Bronchial epithelial cell (primary cell): ENCODE measurements around the gene CRYZ. TPM values are rescaled to one million over a fixed set of nuclear protein-coding genes. Genes with fewer than 3 reads are reported as not detected.

Experiments
- DNase-seq: peaks from one replicate; pipeline ENCODE4 v3.0.0-alpha.2; 2010; ENCODE audit warnings: low read depth
- FAIRE-seq: peaks from 2 replicates; lab custom pipeline; 2011; peaks lifted over from hg19 to GRCh38; lab: Jason Lieb, UNC
- H3K27me3 ChIP-seq: 2 replicates; pipeline ENCODE4 v1.5.1; 2011; ENCODE audit warnings: low read length; ENCODE audit not compliant: control insufficient read depth, insufficient read depth
- H3K36me3 ChIP-seq: 2 replicates; pipeline ENCODE4 v1.5.1; 2011; ENCODE audit warnings: low read length; ENCODE audit not compliant: control insufficient read depth, insufficient read depth
- H3K4me3 ChIP-seq: 2 replicates; pipeline ENCODE4 v1.5.1; 2011; ENCODE audit warnings: mild to moderate bottlenecking, low read depth, low read length, control low read depth
- total RNA-seq: library from RNA; depleted of rRNA; stranded (reverse); fragments of >200 nt; gene quantifications from 2 replicates; pipeline ENCODE4 v1.2.1, GENCODE V29; 2014
- TF ChIP-seq, protein P1 (sequence below): IDR thresholded peaks from 2 replicates; pipeline ENCODE4 v1.5.1; 2011; ENCODE audit warnings: mild to moderate bottlenecking, moderate library complexity, low read length, control low read depth, inconsistent platforms; ENCODE audit not compliant: insufficient read depth, severe bottlenecking

CRYZ gene
- total RNA-seq, 1 donor from 2014 or later = 32.9 TPM

DNA sequence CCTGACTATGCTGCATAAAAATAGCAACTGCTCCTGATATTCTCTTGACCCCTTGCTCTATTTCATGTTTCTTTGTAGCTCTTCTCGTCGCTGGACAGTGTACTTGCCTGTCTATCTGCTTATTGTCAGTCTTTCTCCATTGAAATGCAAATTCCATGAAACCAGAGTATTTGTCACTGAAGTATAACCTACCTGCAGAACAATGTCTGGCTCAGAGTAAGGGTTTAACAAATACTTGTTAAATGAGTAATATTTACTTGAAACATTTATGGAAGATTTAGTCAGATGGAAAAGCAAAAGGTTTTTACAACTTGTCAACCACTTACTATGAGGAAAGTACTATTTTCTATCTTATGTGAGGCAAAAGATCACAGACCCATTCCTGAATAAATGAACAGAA, 39.4 kb downstream of the CRYZ start:
- TF ChIP-seq, protein P1, sequence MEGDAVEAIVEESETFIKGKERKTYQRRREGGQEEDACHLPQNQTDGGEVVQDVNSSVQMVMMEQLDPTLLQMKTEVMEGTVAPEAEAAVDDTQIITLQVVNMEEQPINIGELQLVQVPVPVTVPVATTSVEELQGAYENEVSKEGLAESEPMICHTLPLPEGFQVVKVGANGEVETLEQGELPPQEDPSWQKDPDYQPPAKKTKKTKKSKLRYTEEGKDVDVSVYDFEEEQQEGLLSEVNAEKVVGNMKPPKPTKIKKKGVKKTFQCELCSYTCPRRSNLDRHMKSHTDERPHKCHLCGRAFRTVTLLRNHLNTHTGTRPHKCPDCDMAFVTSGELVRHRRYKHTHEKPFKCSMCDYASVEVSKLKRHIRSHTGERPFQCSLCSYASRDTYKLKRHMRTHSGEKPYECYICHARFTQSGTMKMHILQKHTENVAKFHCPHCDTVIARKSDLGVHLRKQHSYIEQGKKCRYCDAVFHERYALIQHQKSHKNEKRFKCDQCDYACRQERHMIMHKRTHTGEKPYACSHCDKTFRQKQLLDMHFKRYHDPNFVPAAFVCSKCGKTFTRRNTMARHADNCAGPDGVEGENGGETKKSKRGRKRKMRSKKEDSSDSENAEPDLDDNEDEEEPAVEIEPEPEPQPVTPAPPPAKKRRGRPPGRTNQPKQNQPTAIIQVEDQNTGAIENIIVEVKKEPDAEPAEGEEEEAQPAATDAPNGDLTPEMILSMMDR = no peak
- DNase-seq (peak; percentile 87), FAIRE-seq (no peak)
- no peaks in the 10 kb centered on the region for H3K36me3 ChIP-seq
- H3K4me3 ChIP-seq = no peak overlapping the region
- no peaks in the 10 kb centered on the region for H3K27me3 ChIP-seq

DNA sequence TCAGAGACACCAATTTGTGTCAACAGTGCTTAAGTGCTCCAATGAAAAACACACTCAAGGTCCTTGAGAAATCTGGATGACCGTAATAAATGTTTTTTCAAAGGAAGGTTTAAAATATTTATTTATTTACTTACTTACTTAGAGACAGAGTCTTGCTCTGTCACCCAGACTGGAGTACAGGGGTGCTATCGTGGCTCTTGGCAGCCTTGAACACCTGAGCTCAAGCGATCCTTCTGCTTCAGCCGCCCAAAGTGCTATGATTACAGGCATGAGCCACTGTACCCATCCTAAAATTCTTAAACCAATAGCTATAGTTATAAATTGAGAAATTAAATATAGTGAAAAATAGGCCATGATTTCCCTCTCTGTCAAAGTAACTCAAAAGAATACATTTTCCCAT, 41.9 kb downstream of the CRYZ start:
- DNase-seq = no peak
- FAIRE-seq = no peak
- TF ChIP-seq, protein P1 = no peak
- Histone ChIP-seq H3K36me3 (no peaks in the 10 kb centered on the region), H3K27me3 (no peaks in the 10 kb centered on the region), H3K4me3 (no peak overlapping the region)

DNA sequence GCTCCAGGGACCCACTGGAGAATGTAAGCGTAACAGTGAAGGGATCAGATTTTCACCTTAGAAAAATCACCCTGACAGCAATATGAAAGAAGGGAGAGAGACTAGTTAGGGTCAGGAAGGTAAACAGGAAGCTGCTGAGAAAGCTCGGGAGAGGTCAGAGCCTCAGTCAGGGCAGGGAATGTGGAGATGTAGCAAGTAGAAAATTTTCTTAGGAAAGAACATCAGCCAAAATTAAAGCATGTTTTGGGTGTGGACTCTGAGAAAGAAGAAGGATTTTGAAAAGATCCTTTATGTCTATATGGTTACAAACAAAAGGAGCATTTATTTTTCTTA, 42.5 kb downstream of the CRYZ start:
- Histone ChIP-seq H3K36me3 (no peaks in the 10 kb centered on the region), H3K27me3 (no peaks in the 10 kb centered on the region), H3K4me3 (no peak overlapping the region)
- FAIRE-seq = no peak
- DNase-seq = no peak
- TF ChIP-seq, protein P1 = no peak

DNA sequence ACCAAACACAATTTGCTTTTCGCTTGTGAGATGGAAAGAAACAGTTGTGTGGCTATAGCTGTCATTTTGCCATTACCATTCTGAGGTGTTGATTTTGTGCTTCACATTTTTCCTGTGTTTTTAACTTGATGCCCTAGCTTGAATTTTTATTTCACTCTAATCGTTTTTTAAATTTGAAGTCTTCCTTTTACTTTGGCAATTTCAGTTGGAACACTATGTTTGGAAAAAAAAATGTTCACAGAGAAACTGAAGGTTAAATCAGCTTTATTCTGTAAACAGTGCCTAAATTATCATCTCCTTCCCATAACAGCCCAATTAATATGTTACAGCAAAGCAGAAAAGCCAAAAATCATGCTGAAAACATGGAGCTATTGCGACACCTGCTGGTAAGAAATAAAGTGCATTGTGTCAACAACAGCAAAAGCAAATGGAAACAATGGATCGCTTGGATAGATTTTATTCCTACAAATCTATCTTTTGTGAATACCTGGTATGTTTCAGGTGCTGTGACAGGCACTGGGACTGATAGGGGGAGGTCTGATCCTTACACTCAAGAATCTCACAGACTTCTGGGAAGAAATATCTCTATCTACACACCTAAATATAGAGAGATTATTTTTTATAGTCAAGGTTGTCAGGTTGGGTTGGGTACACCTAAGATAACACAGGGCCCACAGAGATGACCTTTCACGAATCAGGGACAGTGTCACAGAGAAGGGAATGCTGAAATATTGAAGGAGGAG, 43.1 kb downstream of the CRYZ start:
- H3K27me3 ChIP-seq = no peaks in the 10 kb centered on the region
- H3K4me3 ChIP-seq = no peak overlapping the region
- no peaks in the 10 kb centered on the region for H3K36me3 ChIP-seq
- DNase-seq (peak; percentile 65), FAIRE-seq (no peak)
- TF ChIP-seq, protein P1 = peak; percentile 67

DNA sequence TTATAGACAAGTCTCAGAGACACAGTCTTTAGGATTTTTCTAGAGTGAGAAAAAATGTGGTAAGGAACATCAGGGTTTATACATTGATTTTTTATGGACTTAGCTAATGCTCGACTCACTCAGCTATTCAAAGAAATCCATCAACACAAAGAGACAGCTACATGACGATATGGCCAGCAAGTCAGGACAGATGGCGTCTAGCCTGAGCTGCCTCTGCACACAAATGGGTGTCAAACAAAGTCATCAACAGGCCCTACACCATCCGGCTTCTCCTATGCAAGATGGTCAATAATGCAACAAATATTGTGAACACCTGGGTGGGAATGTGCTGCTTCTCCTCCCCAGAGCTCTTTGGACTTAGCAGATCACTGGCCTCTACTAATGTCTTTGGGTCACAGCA, 45.9 kb downstream of the CRYZ start:
- TF ChIP-seq, protein P1 = no peak
- no peaks in the 10 kb centered on the region for H3K27me3 ChIP-seq
- DNase-seq (peak; percentile 4), FAIRE-seq (peak; percentile 43)
- no peaks in the 10 kb centered on the region for H3K36me3 ChIP-seq
- H3K4me3 ChIP-seq = no peak overlapping the region

DNA sequence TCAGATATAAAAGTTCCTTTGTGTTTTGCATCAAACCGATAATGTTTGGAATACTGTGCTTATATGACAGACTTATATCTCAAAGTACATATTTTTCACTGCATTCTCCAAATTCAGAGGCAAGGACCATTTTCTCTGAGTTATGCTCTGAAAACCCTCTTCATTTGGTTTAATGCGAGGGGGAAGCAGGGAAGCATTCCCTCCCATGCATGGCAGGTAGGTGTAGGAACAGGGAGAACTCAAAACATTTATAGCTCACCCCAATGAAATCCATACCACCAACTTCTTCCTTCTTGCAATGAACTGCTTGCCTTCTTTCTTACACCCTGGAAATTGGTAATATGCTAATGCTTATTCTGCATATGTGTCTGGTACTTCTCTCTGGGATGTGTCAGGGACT, 48.5 kb downstream of the CRYZ start:
- Histone ChIP-seq H3K36me3 (no peaks in the 10 kb centered on the region), H3K27me3 (no peaks in the 10 kb centered on the region), H3K4me3 (no peak overlapping the region)
- TF ChIP-seq, protein P1 = no peak
- DNase-seq (no peak), FAIRE-seq (no peak)
